ENCODE measurements around the gene TMEM229B.

GRCh38 chr14:67514650-67515385 is 26.3 kb upstream of the TMEM229B start:
- TF ChIP-seq CTCF (IDR thresholded peaks at IDR 0.05), result no peak
- no peak for TF ChIP-seq SMC3 (IDR thresholded peaks at IDR 0.05)
- TF ChIP-seq POLR2A (IDR thresholded peaks at IDR 0.05; ENCODE audit: low read length), result no peak
- no peak for TF ChIP-seq EP300 (IDR thresholded peaks at IDR 0.05)
- no peak for TF ChIP-seq ESRRA (IDR thresholded peaks at IDR 0.05; ENCODE audit: borderline replicate concordance, low read length)
- no peak for TF ChIP-seq JUN (IDR thresholded peaks at IDR 0.05)
- no peak for TF ChIP-seq BCL3 (IDR thresholded peaks at IDR 0.05)
- TF ChIP-seq RARB (CRISPR knock-in tag; IDR thresholded peaks at IDR 0.05), result no peak

Measured in A549 (cell line).